Smooth muscle cell (in vitro differentiated cells): ENCODE data around the gene TTC6. TPM values are rescaled to one million over a fixed set of nuclear protein-coding genes. Genes with fewer than 3 reads are reported as not detected.
A peak's percentile ranks its signal among the peaks of the same experiment; 100 is the strongest.

Experiments
- DNase-seq: peaks from one replicate; lab custom pipeline; 2025; ENCODE audit not compliant: unreplicated experiment; lab: John Stamatoyannopoulos, UW
- H2AFZ ChIP-seq: fragments of 200-600 bp; sonication (generic); 2 replicates; pipeline ENCODE4 v1.6.0; 2016; ENCODE audit warnings: antibody characterized with exemption, low read depth, mild to moderate bottlenecking
- H3F3A ChIP-seq: fragments of 200-600 bp; sonication (generic); 2 replicates; pipeline ENCODE4 v1.6.0; 2017; ENCODE audit warnings: antibody characterized with exemption, low read depth
- H3K27ac ChIP-seq: fragments of 200-600 bp; sonication (generic); 2 replicates; pipeline ENCODE4 v1.5.1; 2016; ENCODE audit warnings: low read depth, mild to moderate bottlenecking
- H3K27me3 ChIP-seq: fragments of 200-600 bp; sonication (generic); 2 replicates; pipeline ENCODE4 v1.6.1; 2016; ENCODE audit warnings: low read depth, mild to moderate bottlenecking
- H3K36me3 ChIP-seq: fragments of 200-600 bp; sonication (generic); 2 replicates; pipeline ENCODE4 v1.5.1; 2016; ENCODE audit warnings: low read depth
- H3K4me1 ChIP-seq: fragments of 200-600 bp; sonication (generic); 2 replicates; pipeline ENCODE4 v1.5.1; 2016; ENCODE audit warnings: low read depth
- H3K4me2 ChIP-seq: fragments of 200-600 bp; sonication (generic); 2 replicates; pipeline ENCODE4 v1.6.0; 2016; ENCODE audit warnings: mild to moderate bottlenecking
- H3K4me3 ChIP-seq: fragments of 200-600 bp; sonication (generic); 2 replicates; pipeline ENCODE4 v1.5.1; 2016; ENCODE audit warnings: mild to moderate bottlenecking
- H3K79me2 ChIP-seq: fragments of 200-600 bp; sonication (generic); 2 replicates; pipeline ENCODE4 v1.6.0; 2016; ENCODE audit warnings: low read depth, mild to moderate bottlenecking
- H3K9ac ChIP-seq: fragments of 200-600 bp; sonication (generic); 2 replicates; pipeline ENCODE4 v1.6.0; 2016; ENCODE audit warnings: low read depth
- H3K9me3 ChIP-seq: fragments of 200-600 bp; sonication (generic); replicated peaks from 2 replicates; pipeline ENCODE4 v1.5.1; 2016; ENCODE audit warnings: low read depth
- H4K20me1 ChIP-seq: fragments of 200-600 bp; sonication (generic); 2 replicates; pipeline ENCODE4 v1.6.0; 2016; ENCODE audit warnings: low read depth
- CTCF ChIP-seq: fragments of 200-600 bp; sonication (generic); IDR thresholded peaks from 2 replicates; pipeline ENCODE4 v1.5.1; 2017; ENCODE audit warnings: borderline replicate concordance, mild to moderate bottlenecking, antibody characterized with exemption; ENCODE audit not compliant: insufficient read depth, poor library complexity, severe bottlenecking
- WGBS: methylation state at CpG from one replicate; pipeline ENCODE4 v1.1.7; 2016; ENCODE audit warnings: low lambda C conversion rate; 5-methylcytosine and 5-hydroxymethylcytosine counted together
- polyA plus RNA-seq: library from polyadenylated mRNA; unstranded; fragments of >200 nt; fragmentation: Nextera tagmentation; extraction: Ambion mirVana; gene quantifications from 2 replicates; pipeline ENCODE4 v1.2.1, GENCODE V29; 2016
- total RNA-seq: library from RNA; depleted of rRNA; stranded (reverse); fragments of >200 nt; gene quantifications from 2 replicates; pipeline ENCODE4 v1.2.3, GENCODE V29; 2014

The TTC6 gene
- total and polyA plus RNA-seq, 2 experiments from 2014 or later, result not detected

- Histone ChIP-seq H3K9me3 (no peaks in the 10 kb centered on the region), H3K27me3 (peaks cover 42% of the 10 kb centered on the region), H2AFZ (peak overlapping the region; percentile 68), H3K4me1 (no peaks in the 10 kb centered on the region), H3K4me2 (peak overlapping the region; percentile 90), H3K79me2 (no peaks in the 10 kb centered on the region), H3K27ac (no peak overlapping the region), H3K4me3 (peak overlapping the region; percentile 48), H3K9ac (no peak overlapping the region), H3K36me3 (no peaks in the 10 kb centered on the region), H3F3A (no peaks in the 10 kb centered on the region), H4K20me1 (no peaks in the 10 kb centered on the region)
- no peak for TF ChIP-seq CTCF
- WGBS, result 6% methylated on average over 78 of the region's 81 CpGs
- DNase-seq, result no peak
Observed at GRCh38 chr14:37622231-37622923, 26.9 kb downstream of the TTC6 start.

GRCh38 chr14:37623426-37623951, 28.1 kb downstream of the TTC6 start:
- H3K4me1 ChIP-seq, result no peaks in the 10 kb centered on the region
- TF ChIP-seq CTCF, result no peak
- H3K4me3 ChIP-seq, result no peak overlapping the region
- 88% methylated on average over 1 of the region's 1 CpG for WGBS
- no peak overlapping the region for H3K9ac ChIP-seq
- DNase-seq, result no peak
- no peak overlapping the region for H3K4me2 ChIP-seq
- H2AFZ ChIP-seq, result no peak overlapping the region
- peaks cover 42% of the 10 kb centered on the region for H3K27me3 ChIP-seq
- H3K79me2 ChIP-seq, result no peaks in the 10 kb centered on the region
- no peaks in the 10 kb centered on the region for H3K36me3 ChIP-seq
- H4K20me1 ChIP-seq, result no peaks in the 10 kb centered on the region
- no peaks in the 10 kb centered on the region for H3K9me3 ChIP-seq
- H3F3A ChIP-seq, result no peaks in the 10 kb centered on the region
- no peak overlapping the region for H3K27ac ChIP-seq

- no peaks in the 10 kb centered on the region for H3K9me3 ChIP-seq
- peaks cover 42% of the 10 kb centered on the region for H3K27me3 ChIP-seq
- H3K36me3 ChIP-seq, result no peaks in the 10 kb centered on the region
- no peak overlapping the region for H3K4me3 ChIP-seq
- no peaks in the 10 kb centered on the region for H4K20me1 ChIP-seq
- DNase-seq, result no peak
- H3K27ac ChIP-seq, result no peak overlapping the region
- no peak overlapping the region for H3K4me2 ChIP-seq
- TF ChIP-seq CTCF, result no peak
- H3K9ac ChIP-seq, result no peak overlapping the region
- H3F3A ChIP-seq, result no peaks in the 10 kb centered on the region
- H3K79me2 ChIP-seq, result no peaks in the 10 kb centered on the region
- H3K4me1 ChIP-seq, result no peaks in the 10 kb centered on the region
- no peak overlapping the region for H2AFZ ChIP-seq
- 97% methylated on average over 1 of the region's 1 CpG for WGBS
Observed at GRCh38 chr14:37623971-37624370, 28.5 kb downstream of the TTC6 start.
